ENCODE measurements around the gene GDPD3. TPM values are rescaled to one million over a fixed set of nuclear protein-coding genes. Genes with fewer than 3 reads are reported as not detected.

Gene GDPD3
- total RNA-seq, 1 donor from 2014 or later, result 1.8 TPM

GRCh38 chr16:30096862-30097563, 16.3 kb downstream of the GDPD3 start:
- H3K27ac Mint-ChIP-seq (ENCODE audit: unreplicated experiment), result peak overlapping the region; percentile 58
- peaks cover 13% of the 10 kb centered on the region for H3K4me1 ChIP-seq (ENCODE audit: insufficient read depth, low read length)
- DNase-seq (ENCODE audit: low read depth) (no peak), FAIRE-seq (no peak)
- H3K9ac ChIP-seq (ENCODE audit: low read length), result peak overlapping the region; percentile 82
- H3K4me3 ChIP-seq (ENCODE audit: insufficient read depth, low read depth, low read length), result no peak overlapping the region
- peaks cover 4% of the 10 kb centered on the region for H3K9me3 ChIP-seq (ENCODE audit: insufficient read depth, low read depth, low read length)
- H3K36me3 ChIP-seq (ENCODE audit: insufficient read depth, low read length), result no peaks in the 10 kb centered on the region
- no peaks in the 10 kb centered on the region for H4K20me1 ChIP-seq (ENCODE audit: insufficient read depth, low read length)
- TF ChIP-seq CTCF (IDR thresholded peaks at IDR 0.05; ENCODE audit: insufficient read depth, low read depth, low read length) (no peak), EZH2 (IDR thresholded peaks at IDR 0.05; ENCODE audit: insufficient read depth, low read length) (no peak)
- no peaks in the 10 kb centered on the region for H3K27me3 Mint-ChIP-seq (ENCODE audit: low read depth, unreplicated experiment)
- peak overlapping the region; percentile 83 for H3K4me2 ChIP-seq (ENCODE audit: low read length)
- H3K4me1 Mint-ChIP-seq (ENCODE audit: low read depth, unreplicated experiment), result peaks cover 3% of the 10 kb centered on the region
- H3K27ac ChIP-seq (ENCODE audit: low read depth, low read length), result no peak overlapping the region
- peak overlapping the region; percentile 95 for H2AFZ ChIP-seq (ENCODE audit: low read depth, low read length)
- H3K36me3 Mint-ChIP-seq (ENCODE audit: low read depth, unreplicated experiment), result peaks cover 2% of the 10 kb centered on the region
- peak overlapping the region; percentile 70 for H3K4me3 Mint-ChIP-seq (ENCODE audit: unreplicated experiment)
- no peaks in the 10 kb centered on the region for H3K27me3 ChIP-seq (ENCODE audit: insufficient read depth, low read length)
- H3K79me2 ChIP-seq (ENCODE audit: insufficient read depth, low read length), result peaks cover 3% of the 10 kb centered on the region
- H3K9me3 Mint-ChIP-seq (ENCODE audit: unreplicated experiment), result peaks cover 18% of the 10 kb centered on the region

GRCh38 chr16:30096105-30096861, 17.1 kb downstream of the GDPD3 start, which contains the start of gene YPEL3:
YPEL3 (minus strand) TSS chr16:30096213; CDS start chr16:30095482, 731 bp downstream.
- Mint-ChIP-seq H3K36me3 (ENCODE audit: low read depth, unreplicated experiment) (peaks cover 2% of the 10 kb centered on the region), H3K27ac (ENCODE audit: unreplicated experiment) (peak within 1 kb of the TSS; percentile 58), H3K4me1 (ENCODE audit: low read depth, unreplicated experiment) (peaks cover 3% of the 10 kb centered on the region), H3K9me3 (ENCODE audit: unreplicated experiment) (peaks cover 17% of the 10 kb centered on the region), H3K4me3 (ENCODE audit: unreplicated experiment) (peak within 1 kb of the TSS; percentile 78), H3K27me3 (ENCODE audit: low read depth, unreplicated experiment) (no peaks in the 10 kb centered on the region)
- Histone ChIP-seq H3K9ac (ENCODE audit: low read length) (peak within 1 kb of the TSS; percentile 82), H2AFZ (ENCODE audit: low read depth, low read length) (peak within 1 kb of the TSS; percentile 95), H3K4me3 (ENCODE audit: insufficient read depth, low read depth, low read length) (peak within 1 kb of the TSS; percentile 52), H3K9me3 (ENCODE audit: insufficient read depth, low read depth, low read length) (peaks cover 4% of the 10 kb centered on the region), H3K79me2 (ENCODE audit: insufficient read depth, low read length) (peaks cover 3% of the 10 kb centered on the region), H3K27ac (ENCODE audit: low read depth, low read length) (peak within 1 kb of the TSS; percentile 57), H3K4me2 (ENCODE audit: low read length) (peak within 1 kb of the TSS; percentile 85), H3K4me1 (ENCODE audit: insufficient read depth, low read length) (peaks cover 19% of the 10 kb centered on the region), H3K36me3 (ENCODE audit: insufficient read depth, low read length) (no peaks in the 10 kb centered on the region), H3K27me3 (ENCODE audit: insufficient read depth, low read length) (no peaks in the 10 kb centered on the region), H4K20me1 (ENCODE audit: insufficient read depth, low read length) (no peaks in the 10 kb centered on the region)
- TF ChIP-seq CTCF (IDR thresholded peaks at IDR 0.05; ENCODE audit: insufficient read depth, low read depth, low read length) (no peak), EZH2 (IDR thresholded peaks at IDR 0.05; ENCODE audit: insufficient read depth, low read length) (no peak)
- DNase-seq (ENCODE audit: low read depth) (peak; percentile 65), FAIRE-seq (no peak)
